Heart left ventricle (tissue), 16 donors: ENCODE results near the gene GOLGA6L2. TPM values are rescaled to one million over a fixed set of nuclear protein-coding genes. Genes with fewer than 3 reads are reported as not detected.
"Not testable (repeated sequence)": the region's sequence is repeated elsewhere in the genome, so short reads cannot be mapped to it uniquely, and the experiment has no call there.

Experiments used
- ATAC-seq, 4 donors: fragments of 200-7000 bp; cut with Tn5 transposase; one replicate each; pipeline ENCODE4 v1.9.1; 2020 to 2022; ENCODE audit warnings: moderate library complexity in 4 of 4, mild to moderate bottlenecking in 3 of 4, moderate number of reproducible peaks in 1 of 4
- DNase-seq, 5 donors: peaks; one replicate each; pipeline ENCODE4 v3.0.0-alpha.2; 2020
- H3K27ac ChIP-seq, 12 donors: fragments of 200-600 bp; sonication (generic) in 4 of 12; one replicate each; pipeline versions ENCODE4 v1.5.0 to v1.8.0; 2016 to 2022; ENCODE audit warnings: mild to moderate bottlenecking in 2 of 12
- H3K27me3 ChIP-seq, 9 donors: fragments of 200-600 bp; sonication (generic) in 2 of 9; one replicate each; pipeline versions ENCODE4 v1.5.1 to v1.8.0; 2016 to 2022; ENCODE audit warnings: mild to moderate bottlenecking in 3 of 9
- H3K36me3 ChIP-seq, 9 donors: fragments of 200-600 bp; sonication (generic) in 2 of 9; one replicate each; pipeline versions ENCODE4 v1.5.0 to v1.8.0; 2018 to 2022; ENCODE audit warnings: mild to moderate bottlenecking in 2 of 9
- H3K4me1 ChIP-seq, 12 donors: fragments of 200-600 bp; sonication (generic) in 4 of 12; one replicate each; pipeline versions ENCODE4 v1.5.0 to v1.8.0; 2016 to 2022; ENCODE audit warnings: mild to moderate bottlenecking in 3 of 12
- H3K4me3 ChIP-seq, 12 donors: fragments of 200-600 bp; sonication (generic) in 4 of 12; one replicate each; pipeline versions ENCODE4 v1.5.0 to v1.8.0; 2017 to 2022; ENCODE audit warnings: mild to moderate bottlenecking in 9 of 12, moderate library complexity in 4 of 12
- H3K9me3 ChIP-seq, 12 donors: fragments of 200-600 bp; sonication (generic) in 4 of 12; one replicate each; pipeline versions ENCODE4 v1.5.0 to v1.8.0; 2016 to 2022; ENCODE audit warnings: mild to moderate bottlenecking in 1 of 12
- POLR2A ChIP-seq, 2 donors: fragments of 450-650 bp; IDR thresholded peaks; one replicate each; pipeline ENCODE4 v1.6.1; 2017; ENCODE audit warnings: antibody characterized with exemption in 2 of 2, mild to moderate bottlenecking in 2 of 2, moderate library complexity in 2 of 2
- WGBS, 4 donors: extraction: QIAGEN DNeasy Blood & Tissue Kit in 2 of 4; methylation state at CpG; one replicate each; pipeline versions ENCODE4 v1.1.5 to v1.1.7; 2013 to 2018; 5-methylcytosine and 5-hydroxymethylcytosine counted together
- intact Hi-C, 10 donors: fragments of 100-400 bp; cut with DNase I; formaldehyde crosslinking; loops; one replicate each; pipeline versions ENCODE4 v1.11.1 to v1.14.2; 2022
- polyA plus RNA-seq, 2 donors: library from polyadenylated mRNA; stranded (reverse); fragments of 200-250 nt; gene quantifications; one replicate each; pipeline ENCODE4 v1.2.3, GENCODE V29; 2013
- total RNA-seq, 9 donors: library from RNA; depleted of rRNA in 2 of 9; stranded (reverse); fragments of >200 nt in 2 of 9; fragmentation: NEBNext Ultra II Directional in 3 of 9; extraction: Animal tissue kit (Norgen Biotek cat#: 25700) in 3 of 9; gene quantifications; one replicate each; pipeline versions ENCODE4 v1.1.0 to v1.2.4, GENCODE V29; 2016 to 2023
- TF ChIP-seq, protein P1 (sequence below), 12 donors: fragments of 200-600 bp; sonication (generic) in 4 of 12; IDR thresholded peaks; one replicate each; pipeline versions ENCODE4 v1.5.0 to v1.8.0; 2018 to 2022; ENCODE audit warnings: antibody characterized with exemption in 12 of 12, mild to moderate bottlenecking in 5 of 12
- donor health status: ischemic (EF 13 %, LVEDD 7.1; RV severe dilation, severe dysfunction).
- donor health status: healthy with polysubstance abuse.
- donor health status: DM: no; HTN: yes; CAD: no.
- donor health status: DM: no; HTN: no; CAD: no.
- donor health status: ischemic (EF 25% LVEDD 6.9; RV normal size, moderate dysfunction).
- donor health status: ischemic (EF 25% LVEDD 5.7; RV mildly dilated, moderate dysfunction).
- donor health status: healthy.
- donor health status: DM: yes; HTN: yes; CAD: no.
- donor health status: ischemic (EF 35%, LVEDD 5.7; RV mildly dilated, moderate dysfunction).
- donor health status: nonischemic (EF 11% LVEDD 7.7; RV severe dilation, severe dysfunction).
- donor health status: DM: yes; HTN: yes; CAD: no.
- donor health status: PGD.
- donor health status: ischemic (EF 29% LVEDD 5.4; RV normal size, mild dysfunction).
- donor health status: nonischemic (EF 23%, LVEDD 6.1; RV moderate dilation, normal function).

Gene GOLGA6L2
- total and polyA plus RNA-seq, 11 donors: not detected

DNA sequence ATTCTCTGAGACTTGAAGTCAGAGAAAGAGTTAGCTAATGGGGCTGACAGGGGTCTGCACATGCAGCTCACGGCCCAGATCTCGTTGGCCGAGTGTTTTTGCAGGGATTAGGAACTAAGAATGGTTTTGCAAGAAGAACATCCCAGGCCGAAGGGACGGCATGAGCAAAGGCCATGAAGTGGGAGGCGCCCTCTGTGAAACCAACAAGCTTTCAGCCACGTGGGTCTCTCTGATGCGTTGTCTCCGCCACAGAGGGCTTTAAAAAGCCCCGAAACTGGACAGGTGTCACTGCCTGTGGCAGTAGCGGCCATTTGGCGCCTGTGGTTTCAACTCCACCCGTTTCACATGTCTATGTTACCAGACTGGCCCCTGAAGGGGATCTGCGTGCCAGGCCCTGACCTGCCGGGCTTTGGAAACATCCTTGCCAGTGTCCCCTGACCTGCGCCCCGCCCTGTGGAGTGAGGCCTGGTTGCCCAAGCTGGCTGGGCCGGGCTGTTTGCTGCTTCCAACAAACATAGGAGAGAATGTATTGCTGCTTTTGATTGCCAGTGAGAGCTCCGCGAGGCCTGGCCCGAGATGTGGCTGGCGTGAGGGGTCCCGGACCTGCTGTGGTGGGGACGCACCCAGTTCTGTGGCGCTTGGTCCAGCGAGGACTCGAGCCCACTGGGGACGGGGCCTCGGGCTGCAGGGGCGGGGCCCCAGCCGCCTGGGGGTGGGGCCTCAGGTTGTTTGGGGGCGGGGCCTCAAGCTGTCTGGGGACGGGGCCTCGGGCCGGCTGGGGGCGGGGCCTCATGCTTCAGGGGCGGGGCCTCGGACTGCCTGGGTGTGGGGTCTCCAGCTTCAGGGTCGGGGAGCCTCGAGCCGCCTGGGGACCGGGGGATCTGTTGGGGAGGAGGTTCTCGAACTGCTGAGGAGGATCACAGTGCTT, 30.4 kb downstream of the GOLGA6L2 start:
- H3K36me3 ChIP-seq: no peaks in the 10 kb centered on the region
- H3K4me1 ChIP-seq: peaks cover 0 to 4% (median 0%) of the 10 kb centered on the region in 12 donors
- H3K27ac ChIP-seq: no peak overlapping the region
- ATAC-seq (no peak), DNase-seq (no peak)
- no peaks in the 10 kb centered on the region for H3K9me3 ChIP-seq
- intact Hi-C loops: no loop called here
- no peak overlapping the region for H3K4me3 ChIP-seq
- TF ChIP-seq POLR2A (IDR thresholded peaks at IDR 0.05): no peak
- TF ChIP-seq, protein P1, sequence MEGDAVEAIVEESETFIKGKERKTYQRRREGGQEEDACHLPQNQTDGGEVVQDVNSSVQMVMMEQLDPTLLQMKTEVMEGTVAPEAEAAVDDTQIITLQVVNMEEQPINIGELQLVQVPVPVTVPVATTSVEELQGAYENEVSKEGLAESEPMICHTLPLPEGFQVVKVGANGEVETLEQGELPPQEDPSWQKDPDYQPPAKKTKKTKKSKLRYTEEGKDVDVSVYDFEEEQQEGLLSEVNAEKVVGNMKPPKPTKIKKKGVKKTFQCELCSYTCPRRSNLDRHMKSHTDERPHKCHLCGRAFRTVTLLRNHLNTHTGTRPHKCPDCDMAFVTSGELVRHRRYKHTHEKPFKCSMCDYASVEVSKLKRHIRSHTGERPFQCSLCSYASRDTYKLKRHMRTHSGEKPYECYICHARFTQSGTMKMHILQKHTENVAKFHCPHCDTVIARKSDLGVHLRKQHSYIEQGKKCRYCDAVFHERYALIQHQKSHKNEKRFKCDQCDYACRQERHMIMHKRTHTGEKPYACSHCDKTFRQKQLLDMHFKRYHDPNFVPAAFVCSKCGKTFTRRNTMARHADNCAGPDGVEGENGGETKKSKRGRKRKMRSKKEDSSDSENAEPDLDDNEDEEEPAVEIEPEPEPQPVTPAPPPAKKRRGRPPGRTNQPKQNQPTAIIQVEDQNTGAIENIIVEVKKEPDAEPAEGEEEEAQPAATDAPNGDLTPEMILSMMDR (IDR thresholded peaks at IDR 0.05): no peak
- H3K27me3 ChIP-seq: no peaks in the 10 kb centered on the region
- WGBS, 4 donors: 85 to 89% (median 87%) methylated on average over 27 to 43 of the region's 43 CpGs

DNA sequence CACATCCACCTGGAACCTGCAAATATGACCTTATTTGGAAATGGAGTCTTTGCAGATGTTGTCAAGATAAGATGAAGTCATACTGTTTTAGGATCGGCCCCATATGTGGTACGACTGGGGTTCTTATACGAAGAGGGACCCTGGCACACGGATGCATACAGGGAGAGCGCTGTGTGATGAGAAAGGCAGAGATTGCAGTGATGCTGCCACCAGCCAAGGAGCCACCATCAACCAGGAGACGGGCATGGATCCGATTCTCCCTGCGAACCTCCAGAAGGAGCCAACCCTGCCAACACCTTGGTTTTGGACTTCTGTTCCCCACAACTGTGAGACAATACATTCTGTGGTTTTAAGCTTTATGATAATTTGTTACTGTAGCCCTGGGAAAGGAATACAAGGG, 31.2 kb downstream of the GOLGA6L2 start:
- DNase-seq, H3K9me3 ChIP-seq, H3K4me1 ChIP-seq, intact Hi-C loops, ATAC-seq, H3K4me3 ChIP-seq, H3K27me3 ChIP-seq, H3K36me3 ChIP-seq, H3K27ac ChIP-seq: not testable (repeated sequence)
- 91 to 97% (median 93%) methylated on average over 8 of the region's 8 CpGs for WGBS, 4 donors

DNA sequence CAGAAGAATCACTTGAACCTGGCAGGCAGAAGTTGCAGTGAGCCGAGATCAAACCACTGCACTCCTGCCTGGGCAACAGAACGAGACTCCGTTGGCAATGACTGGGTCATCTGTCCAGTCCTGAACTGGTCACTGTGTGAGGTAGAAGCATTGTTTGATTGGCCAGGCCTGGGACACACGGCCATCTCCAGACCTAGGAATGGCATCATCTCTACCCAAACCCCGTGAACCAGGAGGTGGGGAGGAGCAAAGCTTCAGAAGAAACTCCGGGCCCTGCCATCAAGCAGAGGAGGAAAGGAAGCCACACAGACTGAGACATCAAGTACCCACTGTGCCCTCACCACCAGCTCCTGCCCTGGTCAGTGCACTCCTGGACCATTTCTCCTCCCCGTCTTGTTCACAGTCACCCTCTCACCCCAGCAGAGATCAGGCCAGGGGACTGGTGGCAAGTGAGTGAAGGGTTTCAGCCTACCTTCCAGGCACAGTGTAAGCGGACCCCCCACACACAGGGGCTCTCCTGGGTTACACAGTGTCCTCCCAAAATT, 31.6 kb downstream of the GOLGA6L2 start:
- intact Hi-C loops: no loop called here

DNA sequence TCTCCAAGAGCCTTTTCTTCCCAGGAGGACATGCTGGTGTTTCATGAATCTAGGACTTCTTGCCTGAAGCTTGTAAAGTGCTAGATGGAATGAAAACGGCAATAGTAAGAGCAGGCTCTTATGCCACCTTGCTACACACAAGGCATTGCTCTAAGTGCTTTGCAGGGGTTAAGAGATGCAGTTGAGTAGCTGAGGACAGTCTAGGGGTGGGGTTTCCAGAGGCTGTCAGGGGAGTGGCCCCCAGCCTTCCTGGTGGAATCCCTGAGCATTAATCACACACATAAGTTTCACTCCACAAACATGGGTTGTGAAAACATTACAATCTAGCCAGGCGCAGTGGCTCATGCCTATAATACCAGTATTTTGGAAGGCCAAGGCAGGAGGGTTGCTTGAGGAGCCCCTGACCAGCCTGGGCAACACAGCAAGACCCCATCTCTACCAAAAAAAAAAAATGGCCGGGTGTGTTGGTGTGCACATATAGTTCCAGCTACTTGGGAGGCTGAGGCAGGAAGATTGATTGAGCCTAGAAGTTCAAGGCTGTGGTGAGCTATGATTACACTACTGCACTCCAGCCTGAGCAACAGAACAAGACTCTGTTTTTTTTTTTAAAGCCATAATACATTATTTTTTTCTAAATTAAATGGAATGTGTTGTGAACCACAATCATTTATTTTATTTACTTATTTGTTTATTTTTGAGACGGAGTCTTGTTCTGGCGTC, 34.0 kb downstream of the GOLGA6L2 start:
- H3K4me3 ChIP-seq, H3K36me3 ChIP-seq, H3K4me1 ChIP-seq, ATAC-seq, H3K27ac ChIP-seq, intact Hi-C loops, DNase-seq, H3K27me3 ChIP-seq, H3K9me3 ChIP-seq: not testable (repeated sequence)
- WGBS, 4 donors: 75 to 87% (median 81%) methylated on average over 5 of the region's 5 CpGs

More for the DNA sequence above, 31.6 kb downstream of the GOLGA6L2 start:
- no peak for TF ChIP-seq POLR2A (IDR thresholded peaks at IDR 0.05)
- TF ChIP-seq, protein P1 (IDR thresholded peaks at IDR 0.05): no peak
- Histone ChIP-seq H3K4me3 (no peak overlapping the region), H3K36me3 (no peaks in the 10 kb centered on the region), H3K9me3 (no peaks in the 10 kb centered on the region), H3K27ac (no peak overlapping the region), H3K27me3 (no peaks in the 10 kb centered on the region), H3K4me1 (no peaks in the 10 kb centered on the region)
- DNase-seq: no peak
- WGBS, 4 donors: 80 to 90% (median 83%) methylated on average over 8 of the region's 8 CpGs
- no peak for ATAC-seq

DNA sequence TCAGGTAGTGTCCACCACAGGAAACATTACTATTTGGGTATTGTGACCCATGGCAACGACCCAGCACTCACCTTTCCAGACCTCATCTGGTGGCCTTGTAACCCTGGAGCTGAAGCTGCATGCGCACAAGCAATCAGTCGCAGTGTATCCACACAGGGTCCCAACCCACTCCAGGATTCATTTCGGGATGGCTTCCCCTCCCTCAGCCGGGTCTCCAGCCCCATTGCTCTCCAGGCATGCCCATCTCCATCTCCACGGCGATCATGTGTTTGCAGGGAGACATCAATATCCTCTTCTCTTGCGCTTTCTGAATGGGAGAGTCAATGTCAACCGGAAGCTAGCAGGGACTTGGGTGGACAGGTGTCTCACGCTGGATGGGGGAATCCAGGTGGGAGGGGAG, 35.2 kb downstream of the GOLGA6L2 start:
- ATAC-seq (no peak), DNase-seq (no peak)
- Histone ChIP-seq H3K4me1 (no peaks in the 10 kb centered on the region), H3K36me3 (no peaks in the 10 kb centered on the region), H3K4me3 (no peak overlapping the region), H3K9me3 (no peaks in the 10 kb centered on the region), H3K27me3 (no peaks in the 10 kb centered on the region), H3K27ac (no peak overlapping the region)
- TF ChIP-seq, protein P1 (IDR thresholded peaks at IDR 0.05): no peak
- no peak for TF ChIP-seq POLR2A (IDR thresholded peaks at IDR 0.05)
- intact Hi-C loops: no loop called here
- 80 to 87% (median 84%) methylated on average over 10 of the region's 10 CpGs for WGBS, 4 donors
